ENCODE data around the gene MRGPRD. TPM values are rescaled to one million over a fixed set of nuclear protein-coding genes. Genes with fewer than 3 reads are reported as not detected.

MRGPRD gene
- total RNA-seq, 4 donors from 2014 or later: not detected

DNA sequence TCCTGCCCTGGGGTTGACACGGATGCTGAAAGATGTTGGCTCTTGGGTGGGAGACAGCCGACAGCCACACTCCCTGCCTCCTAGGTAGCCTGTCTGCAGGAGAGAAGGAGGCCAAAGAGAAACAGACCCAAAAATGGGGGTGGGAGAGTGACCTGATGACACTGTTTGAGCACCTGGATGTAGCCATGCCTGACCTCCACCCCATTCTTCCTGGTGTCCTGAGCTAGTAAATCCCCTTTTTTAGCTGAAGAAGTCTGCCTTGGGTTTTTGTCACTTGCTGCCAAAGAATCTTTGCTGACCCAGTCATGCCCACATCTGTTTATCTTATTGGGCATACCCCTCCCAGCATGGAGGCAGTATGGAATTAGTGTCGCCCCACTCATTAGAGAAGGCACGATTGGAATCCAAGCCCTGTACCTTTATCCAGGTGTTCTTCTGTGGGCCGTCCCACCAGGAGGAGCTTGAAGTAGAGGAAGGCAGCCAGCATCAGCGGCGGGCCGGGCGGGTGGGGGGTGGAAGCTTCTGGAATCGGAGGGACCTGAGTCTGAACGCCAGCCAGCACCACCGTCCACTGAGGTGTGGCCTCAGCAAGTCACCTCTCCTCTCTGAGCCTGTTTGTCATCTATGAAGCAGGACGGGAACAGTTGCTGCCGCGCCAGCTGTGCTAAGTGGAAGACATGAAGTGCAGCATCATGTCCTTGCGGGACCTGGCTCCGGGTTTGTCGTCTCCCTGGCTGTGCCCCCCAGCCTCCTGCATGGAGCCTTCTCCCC is 39.3 kb downstream of the MRGPRD start:
- Histone ChIP-seq H3K4me3 (replicated peaks in 1 of 3) (no peak overlapping the region), H3K4me1 (no peaks in the 10 kb centered on the region), H3K9me3 (no peaks in the 10 kb centered on the region), H3K36me3 (peaks cover 30 to 31% of the 10 kb centered on the region in 2 donors), H3K27me3 (no peaks in the 10 kb centered on the region), H3K27ac (no peak overlapping the region)
- TF ChIP-seq, protein P1, sequence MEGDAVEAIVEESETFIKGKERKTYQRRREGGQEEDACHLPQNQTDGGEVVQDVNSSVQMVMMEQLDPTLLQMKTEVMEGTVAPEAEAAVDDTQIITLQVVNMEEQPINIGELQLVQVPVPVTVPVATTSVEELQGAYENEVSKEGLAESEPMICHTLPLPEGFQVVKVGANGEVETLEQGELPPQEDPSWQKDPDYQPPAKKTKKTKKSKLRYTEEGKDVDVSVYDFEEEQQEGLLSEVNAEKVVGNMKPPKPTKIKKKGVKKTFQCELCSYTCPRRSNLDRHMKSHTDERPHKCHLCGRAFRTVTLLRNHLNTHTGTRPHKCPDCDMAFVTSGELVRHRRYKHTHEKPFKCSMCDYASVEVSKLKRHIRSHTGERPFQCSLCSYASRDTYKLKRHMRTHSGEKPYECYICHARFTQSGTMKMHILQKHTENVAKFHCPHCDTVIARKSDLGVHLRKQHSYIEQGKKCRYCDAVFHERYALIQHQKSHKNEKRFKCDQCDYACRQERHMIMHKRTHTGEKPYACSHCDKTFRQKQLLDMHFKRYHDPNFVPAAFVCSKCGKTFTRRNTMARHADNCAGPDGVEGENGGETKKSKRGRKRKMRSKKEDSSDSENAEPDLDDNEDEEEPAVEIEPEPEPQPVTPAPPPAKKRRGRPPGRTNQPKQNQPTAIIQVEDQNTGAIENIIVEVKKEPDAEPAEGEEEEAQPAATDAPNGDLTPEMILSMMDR (IDR thresholded peaks at IDR 0.05): no peak
- no peak for TF ChIP-seq POLR2A (IDR thresholded peaks at IDR 0.05)
- intact Hi-C loops (cut with DNase I): no loop called here
- 86 to 93% methylated on average over 12 of the region's 18 CpGs for WGBS, 2 donors
- DNase-seq: no peak

DNA sequence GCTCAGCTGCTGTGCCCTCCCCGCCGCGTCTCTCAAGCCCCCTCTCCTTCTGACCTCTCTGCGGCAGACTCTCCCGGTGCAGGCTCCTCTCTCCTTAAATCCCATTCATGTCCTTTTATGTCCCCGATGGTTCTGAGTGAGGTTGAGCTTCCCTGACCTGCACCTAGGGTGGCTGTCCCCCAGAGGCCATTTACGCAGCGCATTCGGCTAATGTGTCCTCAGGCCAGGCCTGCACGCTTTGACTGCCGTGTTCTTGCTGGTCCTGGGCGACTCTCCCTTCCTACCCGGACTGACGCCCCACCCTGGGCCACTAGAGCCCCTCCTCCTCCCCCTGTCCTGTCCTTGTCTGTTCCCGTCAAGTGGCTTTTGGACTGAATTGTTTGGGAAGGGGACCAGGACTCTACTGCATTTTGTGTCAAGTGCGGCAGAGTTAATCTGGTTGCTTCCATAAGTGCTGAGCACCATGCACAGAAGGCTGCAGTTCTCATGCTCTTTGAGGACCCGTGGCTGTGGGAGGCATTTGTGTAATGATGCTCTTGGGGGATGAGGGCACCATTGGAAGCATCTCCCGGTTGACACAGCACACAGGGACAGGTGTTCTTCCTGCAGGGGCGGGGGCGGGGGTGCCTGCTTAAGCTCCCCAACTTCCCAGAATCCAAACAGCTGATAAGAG is 40.0 kb downstream of the MRGPRD start:
- intact Hi-C loops (cut with DNase I): no loop called here
- Histone ChIP-seq H3K36me3 (peaks cover 37 to 38% of the 10 kb centered on the region in 2 donors), H3K27me3 (no peaks in the 10 kb centered on the region), H3K4me3 (replicated peaks in 1 of 3) (no peak overlapping the region), H3K27ac (no peak overlapping the region), H3K9me3 (no peaks in the 10 kb centered on the region), H3K4me1 (no peaks in the 10 kb centered on the region)
- TF ChIP-seq, protein P1 (IDR thresholded peaks at IDR 0.05): no peak
- no peak for TF ChIP-seq POLR2A (IDR thresholded peaks at IDR 0.05)
- whole genome bisulfite sequencing, 2 donors: 87 to 89% methylated on average over 18 to 19 of the region's 20 CpGs
- no peak for DNase-seq

DNA sequence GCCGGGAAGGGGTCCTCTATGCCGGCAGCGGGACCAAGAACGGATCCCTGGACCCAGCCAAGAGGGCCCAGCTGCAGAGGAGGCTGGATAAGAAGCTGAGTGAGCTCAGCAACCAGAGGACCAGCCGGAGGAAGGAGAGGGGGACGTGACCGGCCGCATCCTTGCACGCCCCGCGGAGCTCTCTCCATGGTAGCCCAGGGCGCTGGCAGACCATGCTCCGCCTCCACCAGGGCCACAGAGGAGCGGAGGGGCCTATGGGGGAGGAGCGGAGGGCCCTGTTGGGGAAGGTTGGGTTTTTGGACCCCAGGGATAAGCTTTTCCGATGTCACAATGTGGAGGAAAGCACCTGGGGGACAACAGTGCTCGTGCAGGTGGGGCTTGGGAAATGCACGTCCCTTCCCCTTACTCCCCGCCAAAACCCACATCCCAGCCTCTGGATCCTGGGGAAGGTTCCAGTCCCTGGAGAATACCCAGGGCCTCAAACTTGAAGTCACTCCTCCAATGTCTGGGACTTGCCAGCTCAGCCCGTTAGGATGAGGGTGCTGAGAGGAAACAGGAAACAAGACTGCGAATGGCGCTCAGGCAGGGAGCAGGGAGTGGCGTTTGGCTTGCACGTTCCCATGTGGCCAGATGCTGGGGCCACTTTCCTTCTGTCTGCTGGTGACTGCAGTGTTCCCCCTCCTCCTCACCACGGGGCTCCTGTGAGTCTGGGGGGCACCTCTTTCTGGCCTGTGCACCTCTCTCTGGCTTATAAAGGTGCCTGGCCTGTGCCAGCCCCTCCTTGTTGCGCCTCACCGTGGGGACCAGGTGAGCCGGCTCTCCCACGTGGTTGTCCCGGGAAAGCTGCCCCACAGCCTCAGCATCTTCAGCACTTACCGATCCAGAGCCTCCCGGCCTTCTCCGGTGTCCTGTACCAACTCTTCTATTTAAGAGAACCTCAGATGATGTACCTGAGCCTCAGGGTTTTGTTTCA is 40.9 kb downstream of the MRGPRD start:
- WGBS, 2 donors: 85 to 89% methylated on average over 29 to 30 of the region's 33 CpGs
- Histone ChIP-seq H3K9me3 (no peaks in the 10 kb centered on the region), H3K27me3 (no peaks in the 10 kb centered on the region), H3K4me1 (no peaks in the 10 kb centered on the region), H3K36me3 (peaks cover 44 to 45% of the 10 kb centered on the region in 2 donors), H3K4me3 (replicated peaks in 1 of 3) (no peak overlapping the region), H3K27ac (no peak overlapping the region)
- no peak for TF ChIP-seq POLR2A (IDR thresholded peaks at IDR 0.05)
- TF ChIP-seq, protein P1 (IDR thresholded peaks at IDR 0.05): no peak
- intact Hi-C loops (cut with DNase I): no loop called here
- DNase-seq: no peak

DNA sequence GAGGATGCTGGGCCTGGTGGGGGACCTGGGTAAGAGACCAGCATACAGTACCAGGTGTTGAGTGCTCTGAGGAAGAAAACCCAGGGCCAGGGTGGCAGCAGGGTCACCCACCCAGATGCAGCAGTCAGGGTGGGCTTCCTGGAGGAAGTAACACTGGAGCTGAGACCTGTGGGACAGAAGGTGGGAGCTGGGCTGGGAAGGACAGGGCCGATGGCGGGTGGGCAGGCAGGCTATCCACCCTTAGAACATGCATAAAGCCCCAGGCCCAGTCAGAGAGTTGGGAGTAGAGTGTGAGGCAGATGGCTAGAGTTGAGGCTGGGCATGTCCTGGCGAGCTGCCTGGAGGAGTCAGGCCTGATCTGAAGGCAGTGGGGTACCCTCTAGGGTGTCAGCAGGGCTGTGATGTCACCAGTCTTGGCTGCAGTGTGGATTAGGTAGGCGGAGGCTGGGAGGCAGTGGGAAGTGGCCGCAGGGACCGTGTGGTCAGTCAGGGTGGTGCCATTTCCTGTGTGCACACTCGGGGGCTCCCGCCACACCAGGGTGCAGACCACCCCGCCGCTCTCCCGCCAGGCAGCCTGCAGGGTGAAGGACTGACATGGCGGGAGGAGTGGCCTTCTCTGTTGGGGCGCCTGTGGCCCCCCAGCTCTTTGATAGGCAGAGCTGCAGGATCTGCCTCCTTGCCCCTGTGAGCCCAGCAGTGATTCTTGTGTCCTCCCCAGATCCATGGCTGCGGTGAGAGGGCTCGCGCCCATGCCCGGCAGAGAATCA is 41.8 kb downstream of the MRGPRD start:
- no peak overlapping the region for H3K27ac ChIP-seq
- no peak overlapping the region for H3K4me3 ChIP-seq (replicated peaks in 1 of 3)
- intact Hi-C loops (cut with DNase I): no loop called here
- peaks cover 47 to 53% of the 10 kb centered on the region in 2 donors for H3K36me3 ChIP-seq
- no peak for DNase-seq
- no peaks in the 10 kb centered on the region for H3K4me1 ChIP-seq
- TF ChIP-seq, protein P1 (IDR thresholded peaks at IDR 0.05): no peak
- no peak for TF ChIP-seq POLR2A (IDR thresholded peaks at IDR 0.05)
- WGBS, 2 donors: 87% methylated on average over 12 to 14 of the region's 17 CpGs
- no peaks in the 10 kb centered on the region for H3K9me3 ChIP-seq
- no peaks in the 10 kb centered on the region for H3K27me3 ChIP-seq

All from thyroid gland (tissue), 4 donors.